Ammon's horn (tissue), 1 donor: ENCODE data around the gene LONRF3.

Source experiments
- DNase-seq: peaks from one replicate; pipeline ENCODE4 v3.0.0-alpha.2; 2016; ENCODE audit warnings: low spot score

LONRF3 gene

GRCh38 chrX:118974088-118974907, at the start of gene LONRF3:
TSS of gene LONRF3 (plus strand) at chrX:118974618. CDS start at chrX:118974781, 163 bp downstream.
- DNase-seq, result peak; percentile 69

GRCh38 chrX:118928151-118928550, 46.3 kb upstream of the LONRF3 start:
- DNase-seq, result no peak

GRCh38 chrX:118935352-118935751, 39.1 kb upstream of the LONRF3 start:
- DNase-seq, result no peak

GRCh38 chrX:118941147-118941546, 33.3 kb upstream of the LONRF3 start:
- DNase-seq, result no peak

GRCh38 chrX:118943102-118943501, 31.3 kb upstream of the LONRF3 start:
- DNase-seq, result no peak

- no peak for DNase-seq
Measured at GRCh38 chrX:118945921-118946320, 28.5 kb upstream of the LONRF3 start.

- DNase-seq, result no peak
Measured at GRCh38 chrX:118948270-118948669, 26.1 kb upstream of the LONRF3 start.

GRCh38 chrX:118961866-118962560, 12.4 kb upstream of the LONRF3 start:
- DNase-seq, result no peak

GRCh38 chrX:118963159-118963558, 11.3 kb upstream of the LONRF3 start:
- DNase-seq, result no peak

GRCh38 chrX:118964252-118964651, 10.2 kb upstream of the LONRF3 start:
- no peak for DNase-seq

- no peak for DNase-seq
Measured at GRCh38 chrX:118965395-118965794, 9.0 kb upstream of the LONRF3 start.

GRCh38 chrX:118968031-118968430, 6.4 kb upstream of the LONRF3 start:
- peak; percentile 6 for DNase-seq

GRCh38 chrX:118971552-118971951, 2.9 kb upstream of the LONRF3 start:
- DNase-seq, result no peak

GRCh38 chrX:118973389-118974087, 880 bp upstream of the LONRF3 start:
- no peak for DNase-seq

- DNase-seq, result peak; percentile 21
Measured at GRCh38 chrX:118974908-118975671, 672 bp downstream of the LONRF3 start.

GRCh38 chrX:118975831-118976598, 1.6 kb downstream of the LONRF3 start:
- DNase-seq, result peak; percentile 9

- no peak for DNase-seq
Measured at GRCh38 chrX:118976599-118977340, 2.4 kb downstream of the LONRF3 start.

- no peak for DNase-seq
Measured at GRCh38 chrX:118977424-118977823, 3.0 kb downstream of the LONRF3 start.

- no peak for DNase-seq
Measured at GRCh38 chrX:118978451-118978850, 4.0 kb downstream of the LONRF3 start.

GRCh38 chrX:118980761-118981160, 6.3 kb downstream of the LONRF3 start:
- no peak for DNase-seq
